Large intestine (tissue), 3 donors: ENCODE measurements around the gene IFNAR2. TPM values are rescaled to one million over a fixed set of nuclear protein-coding genes. Genes with fewer than 3 reads are reported as not detected.

Experiments used
- DNase-seq, 2 donors: peaks; one replicate each; pipeline versions ENCODE4 v3.0.0 to v3.0.0-alpha.2; 2013
- H3K27ac ChIP-seq: one replicate; pipeline ENCODE4 v1.5.1; 2013; ENCODE audit warnings: low read length
- H3K27me3 ChIP-seq: 2 replicates; pipeline ENCODE4 v1.6.1; 2013; ENCODE audit warnings: low read length; ENCODE audit not compliant: control insufficient read depth, insufficient read depth
- H3K36me3 ChIP-seq: 2 replicates; pipeline ENCODE4 v1.6.1; 2013; ENCODE audit warnings: low read length; ENCODE audit not compliant: control insufficient read depth, insufficient read depth
- H3K4me1 ChIP-seq: one replicate; pipeline ENCODE4 v1.6.1; 2013; ENCODE audit warnings: low read length; ENCODE audit not compliant: control insufficient read depth, insufficient read depth
- H3K4me3 ChIP-seq: one replicate; pipeline ENCODE4 v1.5.1; 2013; ENCODE audit warnings: low read length
- H3K9me3 ChIP-seq: one replicate; pipeline ENCODE4 v1.6.1; 2013; ENCODE audit warnings: mild to moderate bottlenecking, low read depth, low read length, moderate library complexity; ENCODE audit not compliant: control insufficient read depth
- WGBS: methylation state at CpG from one replicate; pipeline ENCODE4 v1.1.5; 2013; ENCODE audit warnings: low lambda C conversion rate; ENCODE audit not compliant: insufficient coverage; 5-methylcytosine and 5-hydroxymethylcytosine counted together
- polyA plus RNA-seq: library from polyadenylated mRNA; unstranded; fragments of 120-200 nt; gene quantifications from one replicate; pipeline ENCODE4 v1.2.1, GENCODE V29; 2013

The IFNAR2 gene
- polyA plus RNA-seq, 1 donor: 45.7 TPM

DNA sequence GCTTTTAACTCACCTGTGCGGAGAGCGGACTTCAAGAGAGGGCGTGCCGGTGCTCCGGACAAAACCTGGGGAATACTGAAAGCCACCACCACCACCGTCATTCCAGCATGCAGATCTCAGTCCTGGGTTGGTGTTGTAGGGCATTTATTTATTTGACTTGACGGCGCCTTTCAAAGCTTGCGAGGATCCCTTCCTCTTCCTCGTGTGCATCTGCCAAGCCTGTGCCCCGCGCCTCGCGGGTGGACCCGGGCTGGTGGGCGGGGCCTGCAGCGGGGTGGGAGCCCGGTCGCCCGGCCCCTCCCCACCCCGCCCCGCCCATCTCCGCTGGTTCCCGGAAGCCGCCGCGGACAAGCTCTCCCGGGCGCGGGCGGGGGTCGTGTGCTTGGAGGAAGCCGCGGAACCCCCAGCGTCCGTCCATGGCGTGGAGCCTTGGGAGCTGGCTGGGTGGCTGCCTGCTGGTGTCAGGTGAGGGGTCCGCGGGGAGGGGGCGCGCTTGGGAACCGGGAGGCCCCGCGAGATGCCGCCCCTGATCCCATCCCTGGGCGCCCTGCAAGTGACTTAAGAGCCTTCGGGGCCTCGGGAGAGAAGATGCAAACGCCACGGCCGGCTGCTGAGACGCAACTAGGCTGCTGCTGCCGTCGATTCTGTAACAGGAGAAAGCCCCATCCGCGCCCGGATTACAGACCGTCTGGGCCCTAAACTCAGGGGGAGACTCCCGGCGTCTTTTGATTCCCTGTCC is 36.5 kb downstream of the IFNAR2 start, which contains the start of gene IL10RB:
IL10RB (plus strand) TSS at position 318 of the 739 bp plus-strand sequence; CDS start at position 417, 99 bp downstream.
- peak within 1 kb of the TSS; percentile 94 for H3K27ac ChIP-seq
- no CpG with 5 or more reads among the region's 60 CpGs for WGBS
- no peaks in the 10 kb centered on the region for H3K27me3 ChIP-seq
- peak within 1 kb of the TSS; percentile 96 for H3K4me3 ChIP-seq
- H3K4me1 ChIP-seq: peaks cover 21% of the 10 kb centered on the region
- H3K9me3 ChIP-seq: peaks cover 2% of the 10 kb centered on the region
- peak; percentile 60 to 85 for DNase-seq
- H3K36me3 ChIP-seq: peaks cover 27% of the 10 kb centered on the region

DNA sequence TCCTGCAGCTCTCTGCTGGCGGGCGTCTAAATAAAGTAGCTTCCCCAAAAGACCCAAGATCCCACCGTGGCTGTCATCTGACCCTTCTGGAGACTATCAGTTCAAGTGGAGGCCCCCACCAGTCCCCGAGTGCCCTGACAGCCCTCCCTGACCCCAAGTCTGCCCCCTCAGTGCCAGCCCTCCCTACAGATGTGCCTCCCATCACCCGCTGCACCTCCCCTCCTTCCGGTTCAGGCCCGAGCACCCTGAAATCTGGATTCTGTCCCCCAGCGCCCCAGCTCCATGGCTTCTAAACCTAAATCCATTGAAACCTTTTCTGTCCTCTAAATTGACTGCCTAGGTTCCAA is 37.0 kb downstream of the IFNAR2 start:
- Histone ChIP-seq H3K4me1 (peaks cover 21% of the 10 kb centered on the region), H3K9me3 (peaks cover 2% of the 10 kb centered on the region), H3K27ac (peak overlapping the region; percentile 94), H3K4me3 (peak overlapping the region; percentile 96), H3K27me3 (no peaks in the 10 kb centered on the region), H3K36me3 (peaks cover 25% of the 10 kb centered on the region)
- DNase-seq: no peak
- WGBS: 14% methylated on average over 2 of the region's 8 CpGs

DNA sequence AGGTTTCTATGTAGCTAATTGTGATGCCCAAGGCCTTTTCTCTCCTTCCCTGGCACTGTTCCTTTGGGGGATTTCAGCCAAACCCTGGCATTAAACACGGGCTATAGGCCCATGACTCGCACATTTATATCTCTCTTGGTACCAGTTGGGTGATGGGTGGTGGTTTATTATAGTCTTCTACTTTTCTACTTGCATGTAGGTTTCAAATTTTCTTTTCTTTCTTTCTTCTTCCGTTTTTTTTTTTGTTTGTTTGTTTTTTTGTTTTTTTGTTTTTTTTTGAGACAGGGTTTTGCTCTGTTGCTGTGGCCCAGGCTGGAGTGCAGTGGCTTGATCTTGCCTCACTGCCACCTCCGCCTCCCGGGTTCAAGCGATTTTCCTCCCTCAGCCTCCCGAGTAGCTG is 37.5 kb downstream of the IFNAR2 start:
- Histone ChIP-seq H3K4me1 (peaks cover 21% of the 10 kb centered on the region), H3K36me3 (peaks cover 25% of the 10 kb centered on the region), H3K9me3 (peaks cover 2% of the 10 kb centered on the region), H3K27ac (peak overlapping the region; percentile 94), H3K4me3 (peak overlapping the region; percentile 96), H3K27me3 (no peaks in the 10 kb centered on the region)
- no peak for DNase-seq
- WGBS: 100% methylated on average over 3 of the region's 7 CpGs

DNA sequence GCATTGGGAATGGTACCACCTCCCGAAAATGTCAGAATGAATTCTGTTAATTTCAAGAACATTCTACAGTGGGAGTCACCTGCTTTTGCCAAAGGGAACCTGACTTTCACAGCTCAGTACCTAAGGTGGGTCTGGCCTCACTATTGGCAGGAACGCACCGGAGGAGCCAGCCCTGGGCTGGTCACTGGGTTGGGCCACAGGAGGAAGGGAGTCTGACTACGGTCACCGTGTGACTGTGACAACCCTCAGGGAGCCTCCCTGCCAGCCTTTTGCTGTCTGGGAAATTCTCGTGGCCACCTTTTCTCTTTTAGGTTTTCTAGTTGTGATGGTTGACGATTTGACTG is 38.6 kb downstream of the IFNAR2 start:
- DNase-seq: peak in 1 of 2 donors; percentile 22
- H3K4me3 ChIP-seq: no peak overlapping the region

DNA sequence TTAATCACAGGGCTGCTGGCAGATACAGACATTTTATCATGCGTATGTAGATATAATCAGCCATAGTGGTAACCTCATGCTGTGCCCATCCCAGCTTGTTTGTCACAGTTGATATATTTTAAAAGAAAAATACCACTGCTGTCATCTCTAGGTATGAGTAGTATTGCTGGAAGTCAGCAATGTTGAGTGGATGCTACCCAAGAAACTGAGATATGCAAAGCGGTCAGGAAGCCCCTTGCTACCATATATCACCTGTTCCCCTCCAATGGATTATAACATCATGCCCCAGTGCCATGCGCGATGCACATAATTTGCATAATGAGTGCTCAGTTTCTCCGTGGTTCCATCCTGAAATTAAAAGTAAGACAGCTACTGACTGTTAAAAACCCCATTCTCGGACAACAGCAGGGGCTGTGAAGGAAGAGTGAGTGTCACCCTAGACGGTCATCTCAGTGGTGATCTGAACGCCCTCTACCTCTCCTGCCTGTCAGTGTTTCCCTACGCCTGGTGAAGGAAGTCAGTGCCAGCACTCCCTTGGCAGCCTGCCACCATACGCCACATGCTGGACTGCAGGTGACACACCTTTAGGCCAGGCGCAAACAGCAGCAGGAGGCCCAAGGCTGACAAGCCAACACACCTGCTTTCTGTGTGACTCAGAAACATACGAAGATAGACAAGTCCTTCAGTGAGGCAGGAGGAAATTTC is 39.2 kb downstream of the IFNAR2 start:
- H3K27ac ChIP-seq: peak overlapping the region; percentile 78

More for the DNA sequence above, 38.6 kb downstream of the IFNAR2 start:
- peaks cover 21% of the 10 kb centered on the region for H3K36me3 ChIP-seq
- no peaks in the 10 kb centered on the region for H3K27me3 ChIP-seq
- peaks cover 21% of the 10 kb centered on the region for H3K4me1 ChIP-seq
- H3K27ac ChIP-seq: peak overlapping the region; percentile 78
- H3K9me3 ChIP-seq: peaks cover 2% of the 10 kb centered on the region
- 100% methylated on average over 1 of the region's 7 CpGs for WGBS

DNA sequence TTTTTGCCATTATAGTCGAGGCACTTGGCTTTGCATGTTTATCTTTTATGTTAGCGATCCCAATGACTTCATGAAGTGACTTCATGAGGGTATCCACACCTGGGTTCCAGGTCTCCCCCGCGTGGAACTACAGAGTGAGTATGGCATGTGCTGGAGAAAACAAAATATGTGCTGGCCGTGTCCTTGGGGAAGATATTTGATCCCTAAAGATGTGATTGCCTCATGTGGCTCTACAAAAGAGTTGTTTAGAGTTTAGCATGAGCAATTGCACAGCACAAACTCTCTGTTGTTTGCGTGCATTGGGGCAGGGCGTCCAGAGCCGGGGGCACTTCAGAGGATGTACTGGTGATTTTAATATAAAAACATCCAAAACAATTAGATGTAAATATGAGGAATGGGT is 41.2 kb downstream of the IFNAR2 start:
- no peak for DNase-seq
- Histone ChIP-seq H3K9me3 (peaks cover 2% of the 10 kb centered on the region), H3K27me3 (no peaks in the 10 kb centered on the region), H3K4me3 (no peak overlapping the region), H3K36me3 (peaks cover 29% of the 10 kb centered on the region), H3K4me1 (peaks cover 15% of the 10 kb centered on the region), H3K27ac (peak overlapping the region; percentile 28)
- WGBS: 100% methylated on average over 1 of the region's 8 CpGs

More for the DNA sequence above, 39.2 kb downstream of the IFNAR2 start:
- DNase-seq: peak; percentile 93 to 95
- no peaks in the 10 kb centered on the region for H3K27me3 ChIP-seq
- H3K4me1 ChIP-seq: peaks cover 21% of the 10 kb centered on the region
- no peak overlapping the region for H3K4me3 ChIP-seq
- H3K36me3 ChIP-seq: peaks cover 20% of the 10 kb centered on the region
- 60% methylated on average over 2 of the region's 12 CpGs for WGBS
- peaks cover 2% of the 10 kb centered on the region for H3K9me3 ChIP-seq

DNA sequence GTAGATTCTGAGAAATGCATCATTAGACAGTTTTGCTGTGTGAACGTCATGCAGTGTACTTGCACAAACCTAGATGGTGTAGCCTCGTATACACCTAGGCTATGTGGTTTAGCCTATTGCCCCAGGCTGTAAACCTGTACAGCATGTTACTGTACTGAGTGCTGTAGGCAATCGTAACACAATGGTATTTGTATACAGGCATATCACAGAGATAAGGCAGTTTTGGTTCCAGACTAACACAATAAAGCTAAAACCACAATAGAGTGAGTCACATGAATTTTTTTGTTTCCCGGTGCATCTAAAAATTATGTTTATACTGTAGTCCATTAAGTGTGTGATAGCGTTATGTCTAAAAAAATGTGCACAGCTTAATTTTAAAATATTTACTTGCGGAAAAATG is 43.3 kb downstream of the IFNAR2 start:
- H3K9me3 ChIP-seq: no peaks in the 10 kb centered on the region
- no peak overlapping the region for H3K4me3 ChIP-seq
- peaks cover 40% of the 10 kb centered on the region for H3K36me3 ChIP-seq
- no peaks in the 10 kb centered on the region for H3K27me3 ChIP-seq
- DNase-seq: no peak
- WGBS: no CpG with 5 or more reads among the region's 6 CpGs
- peaks cover 9% of the 10 kb centered on the region for H3K4me1 ChIP-seq
- H3K27ac ChIP-seq: no peak overlapping the region

DNA sequence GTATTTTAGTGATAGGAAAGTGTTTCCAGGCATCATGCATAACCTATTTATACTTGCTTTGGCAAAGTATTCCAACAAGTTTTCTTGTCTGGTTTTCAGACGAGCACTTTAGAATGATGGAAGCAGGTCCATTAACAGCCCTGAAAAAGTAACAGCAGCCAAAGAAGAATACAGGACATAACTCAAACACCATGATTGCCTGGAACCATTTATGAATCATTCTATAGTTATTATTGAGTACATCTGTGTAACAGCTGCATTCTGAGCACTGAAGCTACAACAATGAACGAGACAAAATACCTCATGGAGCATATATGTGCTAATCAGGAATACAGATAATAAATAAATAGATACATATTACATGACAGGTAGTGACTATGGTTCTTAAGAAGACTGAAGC is 49.0 kb downstream of the IFNAR2 start:
- Histone ChIP-seq H3K36me3 (peaks cover 72% of the 10 kb centered on the region), H3K27me3 (no peaks in the 10 kb centered on the region), H3K4me1 (no peaks in the 10 kb centered on the region), H3K27ac (no peak overlapping the region), H3K9me3 (no peaks in the 10 kb centered on the region), H3K4me3 (no peak overlapping the region)
- WGBS: 100% methylated on average over 1 of the region's 2 CpGs
- DNase-seq: no peak

DNA sequence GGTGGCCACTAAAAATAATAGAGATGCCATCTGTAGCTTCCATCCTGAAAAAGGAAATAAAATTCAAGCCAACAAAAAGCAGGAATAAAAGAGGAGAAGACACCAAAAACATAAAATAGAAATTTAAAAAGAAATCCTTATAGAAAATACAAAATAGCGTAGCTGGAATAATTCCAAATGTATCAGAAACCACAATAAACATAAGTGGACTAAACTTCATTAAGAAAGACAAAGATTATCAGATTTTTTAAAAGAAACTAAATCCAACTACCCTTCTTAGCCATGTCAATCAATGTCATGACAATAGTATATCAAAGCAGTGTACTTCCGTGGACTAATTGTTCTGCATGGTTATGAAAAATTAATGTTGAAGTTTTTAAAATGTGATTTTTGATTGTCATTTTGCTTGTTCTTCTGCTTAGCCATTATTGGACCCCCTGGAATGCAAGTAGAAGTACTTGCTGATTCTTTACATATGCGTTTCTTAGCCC is 49.6 kb downstream of the IFNAR2 start:
- H3K4me3 ChIP-seq: no peak overlapping the region
- H3K27me3 ChIP-seq: no peaks in the 10 kb centered on the region
- H3K9me3 ChIP-seq: no peaks in the 10 kb centered on the region
- 100% methylated on average over 2 of the region's 3 CpGs for WGBS
- DNase-seq: no peak
- peaks cover 68% of the 10 kb centered on the region for H3K36me3 ChIP-seq
- H3K27ac ChIP-seq: no peak overlapping the region
- no peaks in the 10 kb centered on the region for H3K4me1 ChIP-seq
